H1 (cell line): Measurements from ENCODE around the gene SPATS2. TPM values are rescaled to one million over a fixed set of nuclear protein-coding genes. Genes with fewer than 3 reads are reported as not detected.

ENCODE experiments used
- BCL11A ChIP-seq, 2 experiments: IDR thresholded peaks; one replicate each; pipeline ENCODE4 v1.6.1; 2011; ENCODE audit warnings: low read depth in 2 of 2, low read length in 2 of 2, mild to moderate bottlenecking in 2 of 2
- BRCA1 ChIP-seq: IDR thresholded peaks from 2 replicates; pipeline ENCODE4 v1.6.1; 2012; ENCODE audit warnings: low read depth, low read length, improper control_type of control experiment
- CHD2 ChIP-seq: IDR thresholded peaks from 2 replicates; pipeline ENCODE4 v1.6.1; 2012; ENCODE audit warnings: low read length, improper control_type of control experiment
- CHD7 ChIP-seq: fragments of 300-600 bp; sonication (generic); IDR thresholded peaks from 2 replicates; pipeline ENCODE4 v1.7.1; 2012; ENCODE audit warnings: low read length, moderate library complexity, mild to moderate bottlenecking, inconsistent platforms; ENCODE audit not compliant: insufficient replicate concordance
- NANOG ChIP-seq: IDR thresholded peaks from 2 replicates; pipeline ENCODE4 v1.6.1; 2011; ENCODE audit warnings: low read length, low read depth, mild to moderate bottlenecking, inconsistent platforms; ENCODE audit not compliant: insufficient read depth, poor library complexity, severe bottlenecking
- POLR2AphosphoS5 ChIP-seq: IDR thresholded peaks from 2 replicates; pipeline ENCODE4 v1.6.1; 2011; ENCODE audit warnings: low read depth, low read length
- polyA plus RNA-seq, 7 experiments: library from polyadenylated mRNA; depleted of rRNA in 3 of 7; stranded (reverse) in 5 of 7; unstranded in 2 of 7; fragments of >200 nt in 5 of 7; fragments of 200-250 nt in 2 of 7; gene quantifications; 1 replicate in 5 of 7; 2 replicates in 1 of 7; 4 replicates in 1 of 7; pipeline versions ENCODE4 v1.2.1 to v1.2.3, GENCODE V29; 2011 to 2013; ENCODE audit warnings: missing spikeins in 2 of 7, mixed read lengths in 2 of 7
- total RNA-seq: library from RNA; stranded (reverse); fragmentation: NEBNext Ultra II Directional; extraction: Animal tissue kit (Norgen Biotek cat#: 25700); gene quantifications from 2 replicates; pipeline ENCODE4 v1.2.1, GENCODE V29; 2021

SPATS2 gene
- total and polyA plus RNA-seq, 2 of the 8 experiments (the other 6 are each of a cell fraction or from before 2014, with no cell fraction given), result 19.2 to 24.5 TPM

GRCh38 chr12:49476091-49476490 lies 108.8 kb downstream of the SPATS2 start (continued):
- no peak for TF ChIP-seq CHD7
- TF ChIP-seq NANOG, result no peak
- no peak for TF ChIP-seq CHD2
- TF ChIP-seq BCL11A (IDR thresholded peaks at IDR 0.05; ENCODE audit: low read depth in 2 of 2, low read length in 2 of 2), result no peak
- no peak for TF ChIP-seq POLR2AphosphoS5
- TF ChIP-seq BRCA1, result no peak
